ENCODE data around the gene GCGR.

The GCGR gene

GRCh38 chr17:81852237-81852636, 48.3 kb downstream of the GCGR start:
- DNase-seq = no peak

GRCh38 chr17:81854974-81855774, 51.2 kb downstream of the GCGR start:
- DNase-seq = no peak

GRCh38 chr17:81858170-81858966, 54.4 kb downstream of the GCGR start:
- DNase-seq = no peak

GRCh38 chr17:81858967-81859905, 55.3 kb downstream of the GCGR start:
- no peak for DNase-seq

- DNase-seq = no peak
Measured at GRCh38 chr17:81859906-81860755, 56.2 kb downstream of the GCGR start, which contains the start of gene P4HB. Gene P4HB, minus strand, starts transcription at chr17:81860535. Its CDS starts 64 bp downstream, at chr17:81860471.

- DNase-seq = peak; percentile 100
Measured at GRCh38 chr17:81860756-81861568, 57.0 kb downstream of the GCGR start.

- DNase-seq = no peak
Measured at GRCh38 chr17:81863123-81863675, 59.2 kb downstream of the GCGR start.

Measured in NCI-H1694 treated with DMSO at 0.1 percent for 48 hours (cell line).